ENCODE results near the gene LDB3.

Gene LDB3, protein sequence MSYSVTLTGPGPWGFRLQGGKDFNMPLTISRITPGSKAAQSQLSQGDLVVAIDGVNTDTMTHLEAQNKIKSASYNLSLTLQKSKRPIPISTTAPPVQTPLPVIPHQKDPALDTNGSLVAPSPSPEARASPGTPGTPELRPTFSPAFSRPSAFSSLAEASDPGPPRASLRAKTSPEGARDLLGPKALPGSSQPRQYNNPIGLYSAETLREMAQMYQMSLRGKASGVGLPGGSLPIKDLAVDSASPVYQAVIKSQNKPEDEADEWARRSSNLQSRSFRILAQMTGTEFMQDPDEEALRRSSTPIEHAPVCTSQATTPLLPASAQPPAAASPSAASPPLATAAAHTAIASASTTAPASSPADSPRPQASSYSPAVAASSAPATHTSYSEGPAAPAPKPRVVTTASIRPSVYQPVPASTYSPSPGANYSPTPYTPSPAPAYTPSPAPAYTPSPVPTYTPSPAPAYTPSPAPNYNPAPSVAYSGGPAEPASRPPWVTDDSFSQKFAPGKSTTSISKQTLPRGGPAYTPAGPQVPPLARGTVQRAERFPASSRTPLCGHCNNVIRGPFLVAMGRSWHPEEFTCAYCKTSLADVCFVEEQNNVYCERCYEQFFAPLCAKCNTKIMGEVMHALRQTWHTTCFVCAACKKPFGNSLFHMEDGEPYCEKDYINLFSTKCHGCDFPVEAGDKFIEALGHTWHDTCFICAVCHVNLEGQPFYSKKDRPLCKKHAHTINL

DNA sequence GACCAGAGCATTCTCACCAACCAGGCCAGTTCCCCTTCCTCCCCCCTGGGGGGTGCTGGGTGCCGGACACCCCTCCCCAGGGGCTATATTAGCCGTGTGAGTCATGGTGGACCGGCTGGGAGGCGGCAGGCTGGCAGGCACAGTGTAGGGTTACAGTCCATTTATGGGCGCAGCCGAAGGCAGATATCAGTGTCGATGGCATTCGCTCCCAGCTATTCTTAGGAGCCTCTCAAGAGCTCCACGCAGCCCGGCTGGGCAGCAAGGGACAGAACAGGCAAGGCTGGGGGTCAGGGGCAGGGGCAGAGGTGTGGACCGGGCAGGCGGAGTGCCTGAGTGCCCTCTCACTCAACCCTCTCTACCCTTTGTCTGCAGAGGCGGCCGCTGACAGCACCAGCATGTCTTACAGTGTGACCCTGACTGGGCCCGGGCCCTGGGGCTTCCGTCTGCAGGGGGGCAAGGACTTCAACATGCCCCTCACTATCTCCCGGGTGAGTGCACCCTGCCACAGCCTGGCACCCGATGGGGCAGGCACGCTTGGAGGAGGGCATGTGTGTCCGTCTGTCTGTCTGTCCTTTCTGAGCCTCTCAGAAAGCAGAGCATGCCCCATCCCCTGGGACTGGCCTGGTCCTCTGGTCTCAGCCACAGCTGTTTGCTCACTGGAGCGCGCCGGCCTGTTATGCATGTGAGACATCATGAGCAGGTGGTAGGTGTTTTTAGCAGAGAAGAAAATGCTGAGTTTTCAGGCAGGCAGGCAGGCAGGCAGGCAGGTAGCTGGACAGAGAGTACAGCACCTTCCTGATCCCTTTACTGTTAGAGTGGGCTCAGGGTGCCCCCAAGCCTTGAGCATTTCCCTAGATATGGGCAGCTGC is at the start of gene LDB3:
Gene LDB3, plus strand, starts transcription at position 215 of the 869 bp plus-strand sequence. Its CDS starts 181 bp downstream, at position 396.
- peak; percentile 56 for DNase-seq (ENCODE audit: low spot score)
- in situ Hi-C loops (cut with MboI; ENCODE audit: low sequenced_read_pairs, unreplicated experiment) = no loop called here
- TF ChIP-seq, protein P1, sequence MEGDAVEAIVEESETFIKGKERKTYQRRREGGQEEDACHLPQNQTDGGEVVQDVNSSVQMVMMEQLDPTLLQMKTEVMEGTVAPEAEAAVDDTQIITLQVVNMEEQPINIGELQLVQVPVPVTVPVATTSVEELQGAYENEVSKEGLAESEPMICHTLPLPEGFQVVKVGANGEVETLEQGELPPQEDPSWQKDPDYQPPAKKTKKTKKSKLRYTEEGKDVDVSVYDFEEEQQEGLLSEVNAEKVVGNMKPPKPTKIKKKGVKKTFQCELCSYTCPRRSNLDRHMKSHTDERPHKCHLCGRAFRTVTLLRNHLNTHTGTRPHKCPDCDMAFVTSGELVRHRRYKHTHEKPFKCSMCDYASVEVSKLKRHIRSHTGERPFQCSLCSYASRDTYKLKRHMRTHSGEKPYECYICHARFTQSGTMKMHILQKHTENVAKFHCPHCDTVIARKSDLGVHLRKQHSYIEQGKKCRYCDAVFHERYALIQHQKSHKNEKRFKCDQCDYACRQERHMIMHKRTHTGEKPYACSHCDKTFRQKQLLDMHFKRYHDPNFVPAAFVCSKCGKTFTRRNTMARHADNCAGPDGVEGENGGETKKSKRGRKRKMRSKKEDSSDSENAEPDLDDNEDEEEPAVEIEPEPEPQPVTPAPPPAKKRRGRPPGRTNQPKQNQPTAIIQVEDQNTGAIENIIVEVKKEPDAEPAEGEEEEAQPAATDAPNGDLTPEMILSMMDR (IDR thresholded peaks at IDR 0.05; ENCODE audit: borderline replicate concordance, control extremely low read depth, extremely low read depth, insufficient read depth, missing control alignments) = no peak

DNA sequence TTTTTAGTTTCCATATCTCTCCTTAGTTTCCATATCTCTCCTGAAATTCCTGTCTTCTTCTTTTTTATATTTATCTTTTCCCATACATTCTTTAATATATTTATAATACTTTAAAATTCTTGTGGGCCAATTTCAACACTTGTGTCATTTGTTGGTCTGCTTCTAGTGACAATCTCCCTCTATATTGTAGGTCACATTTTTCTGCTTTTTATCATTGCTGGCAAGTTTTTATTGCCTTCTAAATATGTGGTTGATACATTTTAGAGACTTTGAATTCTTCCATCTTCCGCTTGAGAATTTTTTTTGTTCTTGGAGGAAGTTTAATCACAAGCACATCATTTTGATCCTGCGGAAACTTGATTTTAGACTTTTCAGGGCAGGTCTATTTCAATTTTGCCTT is 40.0 kb upstream of the LDB3 start:
- TF ChIP-seq, protein P1 (IDR thresholded peaks at IDR 0.05; ENCODE audit: borderline replicate concordance, control extremely low read depth, extremely low read depth, insufficient read depth, missing control alignments) = no peak
- no peak for DNase-seq (ENCODE audit: low spot score)
- in situ Hi-C loops (cut with MboI; ENCODE audit: low sequenced_read_pairs, unreplicated experiment) = no loop called here

DNA sequence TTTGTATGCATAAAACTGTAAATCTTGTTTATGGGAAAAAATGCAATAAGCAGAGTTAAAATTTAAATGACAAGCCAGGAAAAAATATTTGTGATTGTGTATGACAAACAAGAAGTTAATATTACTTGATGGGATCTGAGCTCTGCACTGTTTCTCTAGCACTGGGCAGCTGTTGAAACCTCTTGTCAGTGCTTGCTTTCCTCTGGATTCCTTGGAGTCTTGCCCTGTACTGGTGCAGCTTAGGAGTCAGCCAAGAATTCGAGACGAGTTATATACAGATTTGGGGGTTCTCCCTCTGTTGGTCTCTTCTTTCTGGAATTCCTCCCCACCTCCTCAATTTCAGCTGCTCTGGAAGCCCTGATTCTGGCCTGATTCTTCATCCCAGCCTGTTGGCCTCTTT is 38.2 kb upstream of the LDB3 start:
- DNase-seq (ENCODE audit: low spot score) = no peak
- in situ Hi-C loops (cut with MboI; ENCODE audit: low sequenced_read_pairs, unreplicated experiment) = no loop called here
- TF ChIP-seq, protein P1 (IDR thresholded peaks at IDR 0.05; ENCODE audit: borderline replicate concordance, control extremely low read depth, extremely low read depth, insufficient read depth, missing control alignments) = no peak

DNA sequence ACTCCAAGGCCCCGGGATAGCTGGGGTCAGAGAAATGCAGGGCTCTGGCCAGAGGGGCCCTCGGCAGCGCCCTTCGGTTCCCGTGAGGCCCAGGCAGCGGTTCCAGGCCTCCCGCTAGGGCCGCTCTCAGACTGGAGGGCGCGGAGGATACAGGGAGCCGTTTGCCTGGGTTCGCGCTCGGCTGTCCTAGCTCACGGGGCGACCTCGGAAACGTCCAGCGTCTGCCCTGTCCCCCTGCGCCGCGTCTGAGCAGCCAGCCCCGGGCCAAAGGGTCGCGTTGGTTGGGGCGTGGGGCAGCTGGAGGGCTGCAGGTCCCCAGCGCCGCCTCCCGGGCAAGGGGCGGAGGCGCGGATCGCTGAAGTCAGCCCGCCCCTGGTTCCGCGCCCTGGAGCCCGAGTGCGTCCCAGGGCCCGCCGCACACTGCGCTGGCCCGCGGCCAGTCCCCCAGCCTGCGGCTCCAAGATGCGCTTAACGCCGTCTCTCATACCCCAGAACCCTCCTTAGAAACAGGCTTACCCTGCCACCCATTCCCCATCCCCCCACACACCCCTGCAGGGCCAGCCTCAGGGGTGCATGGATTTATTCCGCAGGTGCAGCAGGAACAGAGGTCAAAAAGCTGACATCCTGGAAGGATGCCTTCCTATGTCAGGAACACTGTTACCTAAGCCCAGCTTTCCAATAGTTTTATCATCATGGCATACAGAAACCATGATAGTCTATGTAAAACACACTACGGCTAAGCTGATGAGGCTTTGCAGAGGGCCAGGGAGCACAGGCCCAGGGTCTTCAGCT is 36.1 kb upstream of the LDB3 start:
- no peak for DNase-seq (ENCODE audit: low spot score)
- in situ Hi-C loops (cut with MboI; ENCODE audit: low sequenced_read_pairs, unreplicated experiment) = no loop called here
- TF ChIP-seq, protein P1 (IDR thresholded peaks at IDR 0.05; ENCODE audit: borderline replicate concordance, control extremely low read depth, extremely low read depth, insufficient read depth, missing control alignments) = no peak

GRCh38 chr10:86632951-86633350 is 35.4 kb upstream of the LDB3 start:
- in situ Hi-C loops (cut with MboI; ENCODE audit: low sequenced_read_pairs, unreplicated experiment) = no loop called here
- TF ChIP-seq, protein P1 (IDR thresholded peaks at IDR 0.05; ENCODE audit: borderline replicate concordance, control extremely low read depth, extremely low read depth, insufficient read depth, missing control alignments) = no peak
- DNase-seq (ENCODE audit: low spot score) = no peak
